Peyer's patch (tissue), 4 donors: ENCODE results near the gene PFKM. TPM values are rescaled to one million over a fixed set of nuclear protein-coding genes. Genes with fewer than 3 reads are reported as not detected.

Source experiments
- DNase-seq, 3 donors: peaks; one replicate each; pipeline ENCODE4 v3.0.0-alpha.2; 2017 to 2019
- H3K27ac ChIP-seq, 4 donors: fragments of 200-600 bp; sonication (generic); one replicate each; pipeline ENCODE4 v1.5.1; 2016 to 2019
- H3K27me3 ChIP-seq, 2 donors: fragments of 200-600 bp; sonication (generic); one replicate each; pipeline ENCODE4 v1.5.1; 2019
- H3K36me3 ChIP-seq, 3 donors: fragments of 200-600 bp; sonication (generic); one replicate each; pipeline ENCODE4 v1.5.1; 2016 to 2019
- H3K4me1 ChIP-seq, 4 donors: fragments of 200-600 bp; sonication (generic); one replicate each; pipeline ENCODE4 v1.5.1; 2016 to 2019
- H3K4me3 ChIP-seq, 4 donors: fragments of 200-600 bp; sonication (generic); 1 replicate in 3 of 4; 2 replicates in 1 of 4; pipeline ENCODE4 v1.5.1; 2016 to 2019; ENCODE audit warnings: mild to moderate bottlenecking in 1 of 4
- H3K9me3 ChIP-seq, 4 donors: fragments of 200-600 bp; sonication (generic); one replicate each; pipeline ENCODE4 v1.5.1; 2016 to 2019; ENCODE audit warnings: mild to moderate bottlenecking in 1 of 4
- CTCF ChIP-seq, 6 experiments: fragments of 450-650 bp in 4 of 6; fragments of 200-600 bp in 2 of 6; sonication (generic) in 1 of 6; IDR thresholded peaks; one replicate each; pipeline ENCODE4 v1.5.1; 2017 to 2019; ENCODE audit warnings: antibody characterized with exemption in 6 of 6, mild to moderate bottlenecking in 3 of 6, moderate library complexity in 1 of 6
- POLR2A ChIP-seq, 2 donors: fragments of 450-650 bp; IDR thresholded peaks; one replicate each; pipeline ENCODE4 v1.5.1; 2017; ENCODE audit warnings: antibody characterized with exemption in 2 of 2, mild to moderate bottlenecking in 2 of 2, moderate library complexity in 2 of 2
- total RNA-seq, 4 donors: library from RNA; depleted of rRNA; stranded (reverse); fragments of >200 nt; gene quantifications; one replicate each; pipeline ENCODE4 v1.1.0, GENCODE V29; 2016

PFKM gene
- total RNA-seq, 4 donors from 2014 or later = 10.0 to 38.0 (median 27.0) TPM

DNA sequence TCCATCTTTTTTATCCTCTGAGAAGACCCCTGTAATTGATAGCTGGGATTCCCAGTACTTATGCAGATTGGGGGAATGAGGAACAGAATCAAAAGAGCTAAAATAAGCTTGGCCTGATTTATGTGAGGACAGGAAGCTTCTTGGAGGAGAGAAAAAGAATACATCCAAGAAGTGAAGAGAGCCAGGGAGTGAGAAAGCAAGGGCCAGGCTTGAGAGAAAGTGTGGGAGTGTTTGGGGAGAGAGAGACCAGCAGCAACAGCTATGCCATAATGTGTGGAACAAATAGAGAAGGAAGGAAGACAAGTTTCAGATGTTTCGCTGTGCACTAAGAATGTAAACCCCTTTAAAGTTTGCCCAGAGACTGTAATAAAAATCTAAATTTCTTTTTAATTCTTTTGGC is 60.3 kb downstream of the PFKM start:
- Histone ChIP-seq H3K4me3 (no peak overlapping the region), H3K4me1 (peaks cover 0 to 20% (median 5%) of the 10 kb centered on the region in 4 donors), H3K27ac (no peak overlapping the region), H3K36me3 (no peaks in the 10 kb centered on the region), H3K9me3 (no peaks in the 10 kb centered on the region), H3K27me3 (no peaks in the 10 kb centered on the region)
- DNase-seq = no peak
- TF ChIP-seq POLR2A (IDR thresholded peaks at IDR 0.05) = no peak
- no peak for TF ChIP-seq CTCF (IDR thresholded peaks at IDR 0.05)

DNA sequence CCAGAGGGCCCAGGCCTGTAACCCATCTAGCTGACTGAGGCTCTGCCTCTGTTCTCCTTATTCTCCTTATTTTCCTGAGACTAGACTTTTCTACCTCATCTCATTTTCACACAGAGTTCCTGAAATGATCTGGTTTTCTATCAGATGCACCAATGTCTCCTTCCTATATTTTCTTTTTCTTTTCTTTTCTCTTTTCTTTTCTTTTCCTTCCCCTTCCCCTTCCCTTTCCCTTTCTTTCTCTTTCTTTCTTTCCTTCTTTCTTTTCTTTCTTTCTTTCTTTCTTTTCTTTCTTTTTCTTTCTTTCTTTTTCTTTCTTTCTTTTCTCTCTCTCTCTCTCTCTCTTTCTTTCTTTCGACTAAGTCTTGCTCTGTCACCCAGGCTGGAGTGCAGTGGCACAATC is 61.3 kb downstream of the PFKM start:
- no peaks in the 10 kb centered on the region for H3K27me3 ChIP-seq
- TF ChIP-seq POLR2A (IDR thresholded peaks at IDR 0.05) (no peak), CTCF (IDR thresholded peaks at IDR 0.05) (no peak)
- DNase-seq = no peak

GRCh38 chr12:48180857-48181495 is 61.8 kb downstream of the PFKM start:
- Histone ChIP-seq H3K4me1 (peaks cover 0 to 21% (median 5%) of the 10 kb centered on the region in 4 donors), H3K36me3 (no peaks in the 10 kb centered on the region), H3K9me3 (no peaks in the 10 kb centered on the region), H3K4me3 (no peak overlapping the region), H3K27ac (no peak overlapping the region), H3K27me3 (no peaks in the 10 kb centered on the region)
- TF ChIP-seq POLR2A (IDR thresholded peaks at IDR 0.05) (no peak), CTCF (IDR thresholded peaks at IDR 0.05) (no peak)
- no peak for DNase-seq

More for the DNA sequence above, 61.3 kb downstream of the PFKM start:
- Histone ChIP-seq H3K27ac (no peak overlapping the region), H3K9me3 (no peaks in the 10 kb centered on the region), H3K4me1 (peaks cover 0 to 21% (median 5%) of the 10 kb centered on the region in 4 donors), H3K4me3 (no peak overlapping the region), H3K36me3 (no peaks in the 10 kb centered on the region)

DNA sequence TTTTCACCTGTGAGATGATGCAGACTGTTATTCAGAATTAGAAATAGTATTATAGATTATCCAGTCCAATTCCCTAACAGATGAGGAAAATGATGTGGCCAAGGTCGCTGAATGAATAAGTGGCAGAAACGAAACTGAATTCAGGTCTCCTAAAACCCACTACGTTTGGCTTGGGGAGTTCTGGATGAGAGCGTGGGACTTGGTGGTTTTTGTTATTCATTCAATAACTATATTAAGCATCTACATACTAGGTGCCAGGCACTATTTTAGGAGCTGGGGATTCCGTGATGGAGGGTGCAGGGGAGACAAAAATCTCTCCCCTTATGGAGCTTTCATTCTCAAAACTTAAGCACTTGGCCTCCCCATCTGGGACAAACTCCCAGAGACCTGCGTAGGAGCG is 63.5 kb downstream of the PFKM start:
- H3K9me3 ChIP-seq = no peaks in the 10 kb centered on the region
- H3K36me3 ChIP-seq = no peaks in the 10 kb centered on the region
- no peak for DNase-seq
- H3K27ac ChIP-seq = no peak overlapping the region
- TF ChIP-seq CTCF (IDR thresholded peaks at IDR 0.05) = no peak
- TF ChIP-seq POLR2A (IDR thresholded peaks at IDR 0.05) = no peak
- H3K4me1 ChIP-seq = peaks cover 0 to 21% (median 5%) of the 10 kb centered on the region in 4 donors
- no peaks in the 10 kb centered on the region for H3K27me3 ChIP-seq
- peak overlapping the region; percentile 56 to 62 (median 60) for H3K4me3 ChIP-seq

DNA sequence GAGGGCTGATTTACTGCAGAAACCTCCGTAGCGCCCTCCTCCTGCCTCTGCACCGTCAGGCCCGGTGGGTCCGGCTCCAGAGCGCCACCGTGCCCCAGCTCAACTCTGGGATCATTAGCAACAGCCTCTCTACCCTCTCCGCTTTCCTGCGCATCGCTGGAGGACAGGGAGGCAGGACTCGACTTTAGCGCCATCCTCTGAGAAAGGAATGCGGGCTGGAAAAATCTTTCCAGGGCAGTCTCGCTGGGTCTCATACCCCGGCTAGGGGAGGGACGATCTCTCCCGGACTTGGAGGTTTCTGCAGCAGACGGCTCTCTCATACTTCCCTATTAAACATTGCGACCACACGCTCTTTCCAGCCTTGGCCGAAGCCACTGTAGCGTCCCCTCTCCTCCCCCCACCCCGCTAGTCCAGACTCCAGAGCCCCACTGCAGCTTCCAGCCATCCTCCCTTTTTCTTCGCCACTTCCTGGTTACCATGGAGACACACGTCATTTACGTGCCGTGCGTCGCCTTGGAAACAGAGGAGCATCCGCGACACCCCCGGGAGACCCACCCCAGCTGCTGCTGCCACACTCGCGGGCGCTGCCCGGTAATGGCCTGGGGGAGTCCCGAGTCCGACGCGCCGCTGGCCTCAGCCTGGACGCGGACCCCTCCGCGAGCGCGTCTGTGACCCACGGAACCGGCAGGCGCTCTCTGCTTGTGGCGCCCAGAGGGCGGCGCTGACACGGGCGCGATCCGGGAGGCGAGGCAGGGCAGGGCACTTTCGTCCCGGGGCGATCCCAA is 64.1 kb downstream of the PFKM start, which contains the start of gene CCDC184:
TSS of gene CCDC184 (plus strand) at position 554 of the 785 bp plus-strand sequence. CDS start 479 bp downstream, outside the sequence.
- Histone ChIP-seq H3K9me3 (no peaks in the 10 kb centered on the region), H3K27me3 (no peaks in the 10 kb centered on the region), H3K27ac (peak within 1 kb of the TSS in 2 of 4 donors; percentile 4 to 56), H3K4me1 (peaks cover 0 to 21% (median 5%) of the 10 kb centered on the region in 4 donors), H3K4me3 (peak within 1 kb of the TSS; percentile 56 to 62 (median 60)), H3K36me3 (no peaks in the 10 kb centered on the region)
- peak; percentile 60 to 87 (median 80) for DNase-seq
- no peak for TF ChIP-seq POLR2A (IDR thresholded peaks at IDR 0.05)
- peak in 3 of 6 experiments; percentile 7 to 32 (median 26) for TF ChIP-seq CTCF (IDR thresholded peaks at IDR 0.05)
